Keratinocyte (primary cell): ENCODE measurements around the gene TMBIM1. TPM values are rescaled to one million over a fixed set of nuclear protein-coding genes. Genes with fewer than 3 reads are reported as not detected.

Experiments
- DNase-seq: peaks from one replicate; pipeline ENCODE4 v3.0.0-alpha.2; 2011; ENCODE audit warnings: low read depth, missing footprints, low spot score
- FAIRE-seq: peaks from 2 replicates; lab custom pipeline; 2011; peaks lifted over from hg19 to GRCh38; lab: Jason Lieb, UNC
- H2AFZ ChIP-seq: 2 replicates; pipeline ENCODE4 v1.6.0; 2012; ENCODE audit warnings: low read length, control low read depth, inconsistent platforms; ENCODE audit not compliant: control insufficient read depth
- H3K27ac ChIP-seq: 2 replicates; pipeline ENCODE4 v1.5.1; 2011; ENCODE audit warnings: low read length; ENCODE audit not compliant: control insufficient read depth, insufficient read depth
- H3K27me3 ChIP-seq: 3 replicates; pipeline ENCODE4 v1.6.0; 2011; ENCODE audit warnings: low read length; ENCODE audit not compliant: control insufficient read depth, insufficient read depth; ENCODE audit errors: extremely low read depth
- H3K36me3 ChIP-seq, 2 experiments: 2 replicates in 1 of 2; 3 replicates in 1 of 2; pipeline ENCODE4 v1.5.1; 2011; ENCODE audit warnings: low read length in 2 of 2, mild to moderate bottlenecking in 1 of 2; ENCODE audit not compliant: control insufficient read depth in 2 of 2, insufficient read depth in 2 of 2; ENCODE audit errors: extremely low read depth in 1 of 2
- H3K4me1 ChIP-seq: 3 replicates; pipeline ENCODE4 v1.5.1; 2011; ENCODE audit warnings: low read length; ENCODE audit not compliant: control insufficient read depth, insufficient read depth; ENCODE audit errors: extremely low read depth
- H3K4me2 ChIP-seq: 3 replicates; pipeline ENCODE4 v1.6.0; 2011; ENCODE audit warnings: low read depth, low read length; ENCODE audit not compliant: control insufficient read depth, insufficient read depth; ENCODE audit errors: extremely low read depth
- H3K4me3 ChIP-seq, 3 experiments: fragments of 200-600 bp in 1 of 3; sonication (generic) in 1 of 3; 2 replicates in 2 of 3; 3 replicates in 1 of 3; pipeline ENCODE4 v1.5.1; 2011 to 2016; ENCODE audit warnings: low read length in 3 of 3, mild to moderate bottlenecking in 3 of 3, control low read depth in 2 of 3, inconsistent platforms in 1 of 3, low read depth in 1 of 3, mixed read lengths in 1 of 3, mixed run types in 1 of 3, moderate library complexity in 1 of 3; ENCODE audit not compliant: control insufficient read depth in 2 of 3, insufficient read depth in 2 of 3; ENCODE audit errors: extremely low read depth in 1 of 3
- H3K79me2 ChIP-seq: 2 replicates; pipeline ENCODE4 v1.6.0; 2012; ENCODE audit warnings: low read length; ENCODE audit not compliant: control insufficient read depth, insufficient read depth
- H3K9ac ChIP-seq: 3 replicates; pipeline ENCODE4 v1.6.0; 2011; ENCODE audit warnings: low read length; ENCODE audit not compliant: control insufficient read depth, insufficient read depth; ENCODE audit errors: extremely low read depth
- H3K9me1 ChIP-seq: 3 replicates; pipeline ENCODE4 v1.6.0; 2011; ENCODE audit warnings: low read length; ENCODE audit not compliant: control insufficient read depth, insufficient read depth; ENCODE audit errors: extremely low read depth
- H3K9me3 ChIP-seq: 2 replicates; pipeline ENCODE4 v1.5.1; 2012; ENCODE audit warnings: low read depth, low read length; ENCODE audit not compliant: control insufficient read depth
- H4K20me1 ChIP-seq: 3 replicates; pipeline ENCODE4 v1.6.0; 2011; ENCODE audit warnings: low read length; ENCODE audit not compliant: control insufficient read depth, insufficient read depth; ENCODE audit errors: extremely low read depth
- EZH2 ChIP-seq: IDR thresholded peaks from one replicate; pipeline ENCODE4 v1.6.1; 2012; ENCODE audit warnings: inconsistent platforms, mild to moderate bottlenecking, low read length, moderate library complexity
- dilution Hi-C: fragments of 300-500 bp; cut with MboI; formaldehyde crosslinking; loops from one replicate; pipeline ENCODE4 v1.7.0; 2020; ENCODE audit warnings: low sequenced_read_pairs; ENCODE audit not compliant: extremely low pct_ligation_motif_present
- polyA plus RNA-seq, 5 experiments: library from polyadenylated mRNA; depleted of rRNA in 3 of 5; stranded (reverse) in 3 of 5; stranded (forward) in 1 of 5; unstranded in 1 of 5; fragments of >200 nt; gene quantifications; 1 replicate in 1 of 5; 2 replicates in 3 of 5; 3 replicates in 1 of 5; pipeline versions ENCODE4 v1.2.1 to v1.2.3, GENCODE V29; 2011 to 2012; ENCODE audit warnings: missing spikeins in 2 of 5, low read depth in 1 of 5, low replicate concordance in 1 of 5
- TF ChIP-seq, protein P1 (sequence below), 3 experiments: IDR thresholded peaks in 1 of 3; conservative IDR thresholded peaks in 1 of 3; optimal IDR thresholded peaks in 1 of 3; 2 replicates in 2 of 3; 3 replicates in 1 of 3; pipeline versions ENCODE3 to v1.5.1; 2011; ENCODE audit warnings: low read length in 3 of 3, mild to moderate bottlenecking in 3 of 3, moderate library complexity in 2 of 3, control low read depth in 1 of 3, inconsistent platforms in 1 of 3; ENCODE audit not compliant: insufficient read depth in 2 of 3; ENCODE audit errors: extremely low read depth in 1 of 3

TMBIM1 gene
- polyA plus RNA-seq, 1 donor (not counting 4 experiments of a cell fraction or from before 2014, with no cell fraction given): 609 TPM

DNA sequence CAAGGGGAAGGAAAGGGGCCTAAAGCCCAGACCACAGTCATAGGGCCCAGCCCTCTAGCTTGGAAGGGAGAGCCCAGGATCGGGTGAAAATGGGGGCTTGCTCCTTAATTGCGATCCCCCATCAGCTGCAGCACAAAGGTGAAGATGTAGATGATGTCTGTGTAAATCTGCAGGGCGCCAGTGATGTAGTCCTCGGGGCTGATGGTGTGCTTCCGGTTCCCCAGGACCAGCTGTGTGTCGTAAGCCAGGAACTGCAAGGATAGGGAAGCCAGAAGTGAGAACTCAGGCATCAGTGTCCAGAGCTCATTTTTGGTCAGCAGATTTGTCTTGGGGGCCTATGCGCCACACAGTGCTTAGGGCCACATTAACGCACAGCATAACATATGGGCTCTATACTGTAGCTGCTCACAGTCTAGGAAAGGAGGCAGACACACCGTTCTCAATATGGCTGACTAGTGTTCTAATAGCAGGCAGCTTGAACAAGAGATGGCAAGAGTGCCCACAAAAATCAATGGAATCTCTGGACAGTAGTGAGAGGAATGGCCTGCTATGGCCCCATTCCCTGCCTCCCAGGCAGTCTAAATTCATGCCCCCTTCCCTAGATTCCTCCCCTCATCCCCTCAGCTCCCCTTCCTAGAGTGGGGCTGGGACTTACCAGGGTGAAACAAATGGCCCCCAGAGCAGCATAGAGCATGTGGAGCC lies 16.8 kb downstream of the TMBIM1 start:
- no peak overlapping the region for H3K4me2 ChIP-seq
- H3K27ac ChIP-seq: no peak overlapping the region
- no peak for TF ChIP-seq EZH2
- TF ChIP-seq, protein P1, sequence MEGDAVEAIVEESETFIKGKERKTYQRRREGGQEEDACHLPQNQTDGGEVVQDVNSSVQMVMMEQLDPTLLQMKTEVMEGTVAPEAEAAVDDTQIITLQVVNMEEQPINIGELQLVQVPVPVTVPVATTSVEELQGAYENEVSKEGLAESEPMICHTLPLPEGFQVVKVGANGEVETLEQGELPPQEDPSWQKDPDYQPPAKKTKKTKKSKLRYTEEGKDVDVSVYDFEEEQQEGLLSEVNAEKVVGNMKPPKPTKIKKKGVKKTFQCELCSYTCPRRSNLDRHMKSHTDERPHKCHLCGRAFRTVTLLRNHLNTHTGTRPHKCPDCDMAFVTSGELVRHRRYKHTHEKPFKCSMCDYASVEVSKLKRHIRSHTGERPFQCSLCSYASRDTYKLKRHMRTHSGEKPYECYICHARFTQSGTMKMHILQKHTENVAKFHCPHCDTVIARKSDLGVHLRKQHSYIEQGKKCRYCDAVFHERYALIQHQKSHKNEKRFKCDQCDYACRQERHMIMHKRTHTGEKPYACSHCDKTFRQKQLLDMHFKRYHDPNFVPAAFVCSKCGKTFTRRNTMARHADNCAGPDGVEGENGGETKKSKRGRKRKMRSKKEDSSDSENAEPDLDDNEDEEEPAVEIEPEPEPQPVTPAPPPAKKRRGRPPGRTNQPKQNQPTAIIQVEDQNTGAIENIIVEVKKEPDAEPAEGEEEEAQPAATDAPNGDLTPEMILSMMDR (optimal IDR thresholded peaks at IDR 0.05 in 1 of 3, IDR thresholded peaks at IDR 0.05 in 1 of 3, conservative IDR thresholded peaks at IDR 0.05 in 1 of 3; ENCODE audit: extremely low read depth in 1 of 3, insufficient read depth in 2 of 3, low read length in 3 of 3): no peak
- no peak overlapping the region for H3K4me3 ChIP-seq
- H3K9ac ChIP-seq: no peak overlapping the region
- H3K27me3 ChIP-seq: no peaks in the 10 kb centered on the region
- no peak overlapping the region for H2AFZ ChIP-seq
- peaks cover 57 to 64% of the 10 kb centered on the region in 2 experiments for H3K36me3 ChIP-seq
- DNase-seq (no peak), FAIRE-seq (no peak)
- dilution Hi-C loops: no loop called here
- peaks cover 18% of the 10 kb centered on the region for H4K20me1 ChIP-seq
- H3K4me1 ChIP-seq: peaks cover 23% of the 10 kb centered on the region
- no peaks in the 10 kb centered on the region for H3K9me1 ChIP-seq
- peaks cover 43% of the 10 kb centered on the region for H3K79me2 ChIP-seq
- no peaks in the 10 kb centered on the region for H3K9me3 ChIP-seq

DNA sequence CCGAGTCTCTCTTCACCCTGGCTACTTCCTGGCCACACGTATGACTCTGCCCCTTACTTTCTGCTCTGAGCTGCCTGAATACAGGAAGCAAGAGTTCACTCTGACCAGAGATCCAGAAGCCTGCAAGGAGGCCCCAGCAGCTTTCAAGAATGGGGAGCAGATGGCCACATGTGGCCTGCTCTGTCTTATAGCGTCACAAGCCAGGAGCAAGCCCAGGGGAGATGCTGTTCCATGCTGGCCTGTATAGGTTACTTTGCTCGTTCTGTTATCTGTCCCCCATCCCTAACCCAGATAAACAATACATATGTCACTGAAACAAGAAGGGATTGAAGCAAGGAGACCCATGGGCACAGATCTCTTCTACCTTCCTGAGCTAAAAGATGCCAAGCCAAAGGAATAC lies 17.7 kb downstream of the TMBIM1 start:
- DNase-seq (no peak), FAIRE-seq (no peak)
- Histone ChIP-seq H3K4me2 (no peak overlapping the region), H3K27ac (no peak overlapping the region), H3K9me1 (no peaks in the 10 kb centered on the region), H3K9ac (no peak overlapping the region), H3K4me3 (no peak overlapping the region), H3K27me3 (no peaks in the 10 kb centered on the region), H3K36me3 (peaks cover 52 to 55% of the 10 kb centered on the region in 2 experiments), H3K79me2 (peaks cover 36% of the 10 kb centered on the region), H3K4me1 (peaks cover 23% of the 10 kb centered on the region), H4K20me1 (peaks cover 15% of the 10 kb centered on the region), H3K9me3 (no peaks in the 10 kb centered on the region), H2AFZ (no peak overlapping the region)
- dilution Hi-C loops: no loop called here
- TF ChIP-seq EZH2: no peak
- TF ChIP-seq, protein P1 (optimal IDR thresholded peaks at IDR 0.05 in 1 of 3, IDR thresholded peaks at IDR 0.05 in 1 of 3, conservative IDR thresholded peaks at IDR 0.05 in 1 of 3; ENCODE audit: extremely low read depth in 1 of 3, insufficient read depth in 2 of 3, low read length in 3 of 3): no peak
